ENCODE measurements around the gene MPZL3. TPM values are rescaled to one million over a fixed set of nuclear protein-coding genes. Genes with fewer than 3 reads are reported as not detected.

The MPZL3 gene
- total and polyA plus RNA-seq, 4 donors = 2.5 to 6.9 (median 3.5) TPM

DNA sequence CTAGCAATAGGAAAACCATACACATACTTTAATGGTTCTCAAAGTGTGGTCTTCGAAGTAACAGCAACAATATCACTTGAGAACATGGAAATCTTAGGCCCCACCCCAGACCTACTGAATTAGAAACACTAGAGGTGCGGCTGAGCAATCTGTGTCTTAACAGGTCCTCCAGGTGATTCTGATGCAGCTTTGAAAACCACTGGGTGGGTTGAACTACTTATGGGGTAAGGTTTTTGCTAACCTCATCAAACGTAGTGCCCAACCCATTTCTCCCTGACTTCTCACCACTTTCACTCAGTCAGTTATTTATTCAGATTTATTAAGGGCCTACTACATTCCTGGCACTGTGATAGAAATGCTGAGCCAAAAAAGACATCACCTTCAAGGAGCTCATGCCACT, 8.2 kb upstream of the MPZL3 start:
- H3K4me1 ChIP-seq (ENCODE audit: control insufficient read depth in 4 of 4, insufficient read depth in 4 of 4, low read length in 3 of 4) = peaks cover 5 to 12% (median 8%) of the 10 kb centered on the region in 4 donors
- H3K27me3 ChIP-seq (ENCODE audit: control insufficient read depth in 4 of 4, insufficient read depth in 4 of 4, low read length in 3 of 4) = no peaks in the 10 kb centered on the region
- TF ChIP-seq RAD21 (IDR thresholded peaks at IDR 0.05) = no peak
- TF ChIP-seq, protein P1, sequence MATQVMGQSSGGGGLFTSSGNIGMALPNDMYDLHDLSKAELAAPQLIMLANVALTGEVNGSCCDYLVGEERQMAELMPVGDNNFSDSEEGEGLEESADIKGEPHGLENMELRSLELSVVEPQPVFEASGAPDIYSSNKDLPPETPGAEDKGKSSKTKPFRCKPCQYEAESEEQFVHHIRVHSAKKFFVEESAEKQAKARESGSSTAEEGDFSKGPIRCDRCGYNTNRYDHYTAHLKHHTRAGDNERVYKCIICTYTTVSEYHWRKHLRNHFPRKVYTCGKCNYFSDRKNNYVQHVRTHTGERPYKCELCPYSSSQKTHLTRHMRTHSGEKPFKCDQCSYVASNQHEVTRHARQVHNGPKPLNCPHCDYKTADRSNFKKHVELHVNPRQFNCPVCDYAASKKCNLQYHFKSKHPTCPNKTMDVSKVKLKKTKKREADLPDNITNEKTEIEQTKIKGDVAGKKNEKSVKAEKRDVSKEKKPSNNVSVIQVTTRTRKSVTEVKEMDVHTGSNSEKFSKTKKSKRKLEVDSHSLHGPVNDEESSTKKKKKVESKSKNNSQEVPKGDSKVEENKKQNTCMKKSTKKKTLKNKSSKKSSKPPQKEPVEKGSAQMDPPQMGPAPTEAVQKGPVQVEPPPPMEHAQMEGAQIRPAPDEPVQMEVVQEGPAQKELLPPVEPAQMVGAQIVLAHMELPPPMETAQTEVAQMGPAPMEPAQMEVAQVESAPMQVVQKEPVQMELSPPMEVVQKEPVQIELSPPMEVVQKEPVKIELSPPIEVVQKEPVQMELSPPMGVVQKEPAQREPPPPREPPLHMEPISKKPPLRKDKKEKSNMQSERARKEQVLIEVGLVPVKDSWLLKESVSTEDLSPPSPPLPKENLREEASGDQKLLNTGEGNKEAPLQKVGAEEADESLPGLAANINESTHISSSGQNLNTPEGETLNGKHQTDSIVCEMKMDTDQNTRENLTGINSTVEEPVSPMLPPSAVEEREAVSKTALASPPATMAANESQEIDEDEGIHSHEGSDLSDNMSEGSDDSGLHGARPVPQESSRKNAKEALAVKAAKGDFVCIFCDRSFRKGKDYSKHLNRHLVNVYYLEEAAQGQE (IDR thresholded peaks at IDR 0.05) = no peak
- no peak for TF ChIP-seq HNF4G (IDR thresholded peaks at IDR 0.05)
- TF ChIP-seq HNF4A (conservative IDR thresholded peaks at IDR 0.05) = no peak
- no peak for TF ChIP-seq JUND (IDR thresholded peaks at IDR 0.05)
- no peak for TF ChIP-seq GABPA (IDR thresholded peaks at IDR 0.05 in 1 of 2, conservative IDR thresholded peaks at IDR 0.05 in 1 of 2)
- TF ChIP-seq, protein P2, sequence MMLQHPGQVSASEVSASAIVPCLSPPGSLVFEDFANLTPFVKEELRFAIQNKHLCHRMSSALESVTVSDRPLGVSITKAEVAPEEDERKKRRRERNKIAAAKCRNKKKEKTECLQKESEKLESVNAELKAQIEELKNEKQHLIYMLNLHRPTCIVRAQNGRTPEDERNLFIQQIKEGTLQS (IDR thresholded peaks at IDR 0.05) = no peak
- no peak for TF ChIP-seq FOXA1 (IDR thresholded peaks at IDR 0.05)
- H3K9ac ChIP-seq (ENCODE audit: low read depth in 1 of 2, low read length in 2 of 2) = no peak overlapping the region
- H3K27ac ChIP-seq (ENCODE audit: low read depth in 1 of 2, low read length in 2 of 2) = no peak overlapping the region
- no peaks in the 10 kb centered on the region for H3K9me3 ChIP-seq (ENCODE audit: control insufficient read depth in 4 of 4, low read length in 3 of 4)
- no peak overlapping the region for H3K4me3 ChIP-seq (ENCODE audit: low read depth in 1 of 3, low read length in 3 of 3)
- DNase-seq (ENCODE audit: low spot score) = no peak
- H3K36me3 ChIP-seq (ENCODE audit: control insufficient read depth in 4 of 4, insufficient read depth in 3 of 4, low read depth in 1 of 4, low read length in 3 of 4) = peaks cover 4 to 21% (median 10%) of the 10 kb centered on the region in 4 donors
- WGBS = 91% methylated on average over 3 of the region's 3 CpGs

DNA sequence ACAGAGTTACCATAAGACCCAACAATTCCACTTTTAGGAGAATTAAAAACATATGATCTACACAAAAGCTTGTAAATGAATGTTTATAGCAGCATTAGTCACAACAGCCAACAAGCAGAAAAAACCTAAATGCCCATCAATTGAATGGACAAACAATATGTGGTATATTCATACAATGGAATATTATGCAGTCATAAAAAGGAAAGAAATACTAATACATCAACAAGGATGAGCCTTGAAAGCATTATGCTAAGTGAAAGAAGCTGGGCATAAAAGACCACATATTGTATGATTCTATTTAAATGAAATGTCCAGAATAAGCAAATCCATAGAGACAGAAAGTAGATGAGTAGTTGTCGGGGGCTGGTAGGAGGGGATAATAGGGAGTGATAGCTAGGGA, 7.0 kb upstream of the MPZL3 start:
- Histone ChIP-seq H3K36me3 (ENCODE audit: control insufficient read depth in 4 of 4, insufficient read depth in 3 of 4, low read depth in 1 of 4, low read length in 3 of 4) (peaks cover 4 to 21% (median 10%) of the 10 kb centered on the region in 4 donors), H3K9me3 (ENCODE audit: control insufficient read depth in 4 of 4, low read length in 3 of 4) (no peaks in the 10 kb centered on the region), H3K4me3 (ENCODE audit: low read depth in 1 of 3, low read length in 3 of 3) (no peak overlapping the region), H3K4me1 (ENCODE audit: control insufficient read depth in 4 of 4, insufficient read depth in 4 of 4, low read length in 3 of 4) (peaks cover 5 to 12% (median 8%) of the 10 kb centered on the region in 4 donors), H3K27me3 (ENCODE audit: control insufficient read depth in 4 of 4, insufficient read depth in 4 of 4, low read length in 3 of 4) (no peaks in the 10 kb centered on the region), H3K9ac (ENCODE audit: low read depth in 1 of 2, low read length in 2 of 2) (no peak overlapping the region), H3K27ac (ENCODE audit: low read depth in 1 of 2, low read length in 2 of 2) (no peak overlapping the region)
- DNase-seq (ENCODE audit: low spot score) = no peak
- WGBS = 98% methylated on average over 1 of the region's 1 CpG
- TF ChIP-seq RAD21 (IDR thresholded peaks at IDR 0.05) (no peak), YY1 (IDR thresholded peaks at IDR 0.05) (no peak), NR2F2 (IDR thresholded peaks at IDR 0.05) (no peak), EGR1 (IDR thresholded peaks at IDR 0.05; ENCODE audit: low read depth in 2 of 2) (no peak), SP1 (IDR thresholded peaks at IDR 0.05) (no peak), FOXA1 (IDR thresholded peaks at IDR 0.05) (no peak), GABPA (IDR thresholded peaks at IDR 0.05 in 1 of 2, conservative IDR thresholded peaks at IDR 0.05 in 1 of 2) (no peak), JUND (IDR thresholded peaks at IDR 0.05) (no peak), HNF4G (IDR thresholded peaks at IDR 0.05) (no peak), TAF1 (conservative IDR thresholded peaks at IDR 0.05) (no peak)
- TF ChIP-seq, protein P3, sequence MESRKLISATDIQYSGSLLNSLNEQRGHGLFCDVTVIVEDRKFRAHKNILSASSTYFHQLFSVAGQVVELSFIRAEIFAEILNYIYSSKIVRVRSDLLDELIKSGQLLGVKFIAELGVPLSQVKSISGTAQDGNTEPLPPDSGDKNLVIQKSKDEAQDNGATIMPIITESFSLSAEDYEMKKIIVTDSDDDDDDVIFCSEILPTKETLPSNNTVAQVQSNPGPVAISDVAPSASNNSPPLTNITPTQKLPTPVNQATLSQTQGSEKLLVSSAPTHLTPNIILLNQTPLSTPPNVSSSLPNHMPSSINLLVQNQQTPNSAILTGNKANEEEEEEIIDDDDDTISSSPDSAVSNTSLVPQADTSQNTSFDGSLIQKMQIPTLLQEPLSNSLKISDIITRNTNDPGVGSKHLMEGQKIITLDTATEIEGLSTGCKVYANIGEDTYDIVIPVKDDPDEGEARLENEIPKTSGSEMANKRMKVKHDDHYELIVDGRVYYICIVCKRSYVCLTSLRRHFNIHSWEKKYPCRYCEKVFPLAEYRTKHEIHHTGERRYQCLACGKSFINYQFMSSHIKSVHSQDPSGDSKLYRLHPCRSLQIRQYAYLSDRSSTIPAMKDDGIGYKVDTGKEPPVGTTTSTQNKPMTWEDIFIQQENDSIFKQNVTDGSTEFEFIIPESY (IDR thresholded peaks at IDR 0.05) = no peak
- TF ChIP-seq, protein P4, sequence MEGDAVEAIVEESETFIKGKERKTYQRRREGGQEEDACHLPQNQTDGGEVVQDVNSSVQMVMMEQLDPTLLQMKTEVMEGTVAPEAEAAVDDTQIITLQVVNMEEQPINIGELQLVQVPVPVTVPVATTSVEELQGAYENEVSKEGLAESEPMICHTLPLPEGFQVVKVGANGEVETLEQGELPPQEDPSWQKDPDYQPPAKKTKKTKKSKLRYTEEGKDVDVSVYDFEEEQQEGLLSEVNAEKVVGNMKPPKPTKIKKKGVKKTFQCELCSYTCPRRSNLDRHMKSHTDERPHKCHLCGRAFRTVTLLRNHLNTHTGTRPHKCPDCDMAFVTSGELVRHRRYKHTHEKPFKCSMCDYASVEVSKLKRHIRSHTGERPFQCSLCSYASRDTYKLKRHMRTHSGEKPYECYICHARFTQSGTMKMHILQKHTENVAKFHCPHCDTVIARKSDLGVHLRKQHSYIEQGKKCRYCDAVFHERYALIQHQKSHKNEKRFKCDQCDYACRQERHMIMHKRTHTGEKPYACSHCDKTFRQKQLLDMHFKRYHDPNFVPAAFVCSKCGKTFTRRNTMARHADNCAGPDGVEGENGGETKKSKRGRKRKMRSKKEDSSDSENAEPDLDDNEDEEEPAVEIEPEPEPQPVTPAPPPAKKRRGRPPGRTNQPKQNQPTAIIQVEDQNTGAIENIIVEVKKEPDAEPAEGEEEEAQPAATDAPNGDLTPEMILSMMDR (IDR thresholded peaks at IDR 0.05; ENCODE audit: low read depth, low read length, missing input control) = no peak
- TF ChIP-seq, protein P2 (IDR thresholded peaks at IDR 0.05) = no peak
- TF ChIP-seq, protein P5, sequence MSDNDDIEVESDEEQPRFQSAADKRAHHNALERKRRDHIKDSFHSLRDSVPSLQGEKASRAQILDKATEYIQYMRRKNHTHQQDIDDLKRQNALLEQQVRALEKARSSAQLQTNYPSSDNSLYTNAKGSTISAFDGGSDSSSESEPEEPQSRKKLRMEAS (IDR thresholded peaks at IDR 0.05) = no peak

Measured in liver (tissue), 9 donors.